ENCODE measurements around the gene PILRA. TPM values are rescaled to one million over a fixed set of nuclear protein-coding genes. Genes with fewer than 3 reads are reported as not detected.

PILRA gene
- total RNA-seq, 3 donors from 2014 or later = 4.3 to 9.9 (median 7.9) TPM

DNA sequence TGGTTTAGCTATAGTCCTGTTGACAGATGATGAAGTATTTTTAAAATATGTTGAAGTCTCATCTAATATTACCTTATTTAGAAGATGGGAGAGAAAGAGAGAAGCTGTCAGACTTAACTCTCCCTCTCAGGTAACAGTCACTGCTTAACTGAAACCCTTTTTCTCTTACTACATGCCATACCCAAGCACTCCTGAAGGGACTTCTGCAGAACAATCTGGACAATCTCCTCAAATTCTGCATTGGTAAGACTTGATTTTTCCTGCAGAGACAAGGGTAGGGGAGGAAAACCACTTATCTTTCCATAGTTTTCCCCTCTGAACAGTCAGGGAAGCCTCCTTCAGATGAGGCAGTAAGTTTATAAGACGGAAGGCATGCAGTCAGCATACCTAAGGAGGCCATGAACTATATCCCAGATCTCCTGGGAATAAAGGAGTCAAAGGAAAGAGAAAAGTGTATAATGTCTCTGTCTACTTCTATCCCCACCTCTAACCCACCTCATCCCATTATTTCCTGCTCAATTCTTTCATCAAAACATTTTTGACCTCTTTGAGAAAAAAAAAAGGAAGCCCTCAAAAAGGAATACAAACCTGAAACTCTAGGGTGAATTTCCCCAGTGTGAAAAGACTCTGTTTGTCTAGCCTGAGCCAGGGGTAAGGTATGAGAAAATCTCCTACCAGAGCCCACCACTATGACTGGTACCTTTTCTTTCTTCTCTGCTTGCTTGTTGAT, 45.8 kb downstream of the PILRA start:
- H3K9me3 ChIP-seq = no peaks in the 10 kb centered on the region
- intact Hi-C loops (cut with DNase I; ENCODE audit: low total_unique reads) = no loop called here
- no peak for TF ChIP-seq POLR2A (IDR thresholded peaks at IDR 0.05)
- TF ChIP-seq, protein P1, sequence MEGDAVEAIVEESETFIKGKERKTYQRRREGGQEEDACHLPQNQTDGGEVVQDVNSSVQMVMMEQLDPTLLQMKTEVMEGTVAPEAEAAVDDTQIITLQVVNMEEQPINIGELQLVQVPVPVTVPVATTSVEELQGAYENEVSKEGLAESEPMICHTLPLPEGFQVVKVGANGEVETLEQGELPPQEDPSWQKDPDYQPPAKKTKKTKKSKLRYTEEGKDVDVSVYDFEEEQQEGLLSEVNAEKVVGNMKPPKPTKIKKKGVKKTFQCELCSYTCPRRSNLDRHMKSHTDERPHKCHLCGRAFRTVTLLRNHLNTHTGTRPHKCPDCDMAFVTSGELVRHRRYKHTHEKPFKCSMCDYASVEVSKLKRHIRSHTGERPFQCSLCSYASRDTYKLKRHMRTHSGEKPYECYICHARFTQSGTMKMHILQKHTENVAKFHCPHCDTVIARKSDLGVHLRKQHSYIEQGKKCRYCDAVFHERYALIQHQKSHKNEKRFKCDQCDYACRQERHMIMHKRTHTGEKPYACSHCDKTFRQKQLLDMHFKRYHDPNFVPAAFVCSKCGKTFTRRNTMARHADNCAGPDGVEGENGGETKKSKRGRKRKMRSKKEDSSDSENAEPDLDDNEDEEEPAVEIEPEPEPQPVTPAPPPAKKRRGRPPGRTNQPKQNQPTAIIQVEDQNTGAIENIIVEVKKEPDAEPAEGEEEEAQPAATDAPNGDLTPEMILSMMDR (IDR thresholded peaks at IDR 0.05) = no peak
- no peak for TF ChIP-seq POLR2AphosphoS5 (IDR thresholded peaks at IDR 0.05)
- no peaks in the 10 kb centered on the region for H3K36me3 ChIP-seq
- DNase-seq (ENCODE audit: low spot score in 2 of 2) = no peak
- no peaks in the 10 kb centered on the region for H3K4me1 ChIP-seq
- no peak overlapping the region for H3K4me3 ChIP-seq
- H3K27me3 ChIP-seq = no peaks in the 10 kb centered on the region
- no peak overlapping the region for H3K27ac ChIP-seq

DNA sequence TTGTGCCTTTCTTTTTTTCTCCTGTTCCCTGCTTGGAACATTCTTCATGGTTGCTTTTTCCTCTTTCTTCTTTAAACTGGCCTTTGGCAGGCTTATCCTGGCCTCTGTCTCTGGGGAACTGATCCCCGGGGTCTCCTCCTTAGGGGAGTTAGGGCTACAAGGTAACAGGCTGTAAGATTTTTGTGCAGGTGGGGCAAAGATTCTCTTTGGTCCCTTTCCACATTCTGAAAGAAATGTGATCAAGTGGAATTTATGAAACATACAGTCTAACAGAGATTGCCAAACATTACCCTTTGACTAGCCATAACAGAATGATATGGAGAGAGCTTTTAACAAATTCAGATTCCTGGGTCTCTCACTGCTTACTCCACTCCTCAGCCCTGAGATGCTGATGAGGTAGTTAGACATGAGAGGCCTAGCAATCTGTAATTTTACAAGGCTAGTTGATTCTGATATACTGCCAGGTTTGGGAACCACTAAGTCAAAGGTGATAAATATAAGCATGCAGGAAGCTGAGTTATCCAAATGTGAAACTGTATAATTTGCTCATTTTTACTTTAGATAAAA, 46.5 kb downstream of the PILRA start:
- DNase-seq (ENCODE audit: low spot score in 2 of 2) = no peak
- Histone ChIP-seq H3K36me3 (no peaks in the 10 kb centered on the region), H3K27me3 (no peaks in the 10 kb centered on the region), H3K4me1 (no peaks in the 10 kb centered on the region), H3K4me3 (no peak overlapping the region), H3K9me3 (no peaks in the 10 kb centered on the region), H3K27ac (no peak overlapping the region)
- TF ChIP-seq, protein P1 (IDR thresholded peaks at IDR 0.05) = no peak
- TF ChIP-seq POLR2A (IDR thresholded peaks at IDR 0.05) = no peak
- no peak for TF ChIP-seq POLR2AphosphoS5 (IDR thresholded peaks at IDR 0.05)
- intact Hi-C loops (cut with DNase I; ENCODE audit: low total_unique reads) = no loop called here

DNA sequence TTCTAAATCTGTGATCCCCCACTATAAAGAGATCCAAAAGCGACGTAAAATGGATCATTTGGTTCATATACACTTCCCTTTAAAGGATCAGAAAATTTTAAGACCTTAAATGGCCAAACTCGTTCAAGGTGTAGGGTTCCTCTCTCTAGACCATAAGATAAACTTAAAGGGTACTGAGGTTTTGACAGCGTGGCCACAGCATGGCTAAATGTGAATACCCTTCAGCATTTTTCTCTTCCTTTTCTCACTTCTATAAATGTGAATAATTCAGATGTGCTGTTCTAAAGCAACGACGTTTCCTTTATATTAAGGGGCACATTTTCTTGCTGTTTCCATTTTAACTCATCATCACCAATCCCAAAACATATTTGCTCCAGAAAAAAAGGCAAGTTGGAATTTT, 50.0 kb downstream of the PILRA start:
- H3K36me3 ChIP-seq = no peaks in the 10 kb centered on the region
- no peak for DNase-seq (ENCODE audit: low spot score in 2 of 2)
- TF ChIP-seq, protein P1 (IDR thresholded peaks at IDR 0.05) = no peak
- no peak for TF ChIP-seq POLR2AphosphoS5 (IDR thresholded peaks at IDR 0.05)
- TF ChIP-seq POLR2A (IDR thresholded peaks at IDR 0.05) = no peak
- intact Hi-C loops (cut with DNase I; ENCODE audit: low total_unique reads) = no loop called here
- no peaks in the 10 kb centered on the region for H3K9me3 ChIP-seq
- H3K27me3 ChIP-seq = no peaks in the 10 kb centered on the region
- no peak overlapping the region for H3K27ac ChIP-seq
- no peak overlapping the region for H3K4me3 ChIP-seq
- no peaks in the 10 kb centered on the region for H3K4me1 ChIP-seq

DNA sequence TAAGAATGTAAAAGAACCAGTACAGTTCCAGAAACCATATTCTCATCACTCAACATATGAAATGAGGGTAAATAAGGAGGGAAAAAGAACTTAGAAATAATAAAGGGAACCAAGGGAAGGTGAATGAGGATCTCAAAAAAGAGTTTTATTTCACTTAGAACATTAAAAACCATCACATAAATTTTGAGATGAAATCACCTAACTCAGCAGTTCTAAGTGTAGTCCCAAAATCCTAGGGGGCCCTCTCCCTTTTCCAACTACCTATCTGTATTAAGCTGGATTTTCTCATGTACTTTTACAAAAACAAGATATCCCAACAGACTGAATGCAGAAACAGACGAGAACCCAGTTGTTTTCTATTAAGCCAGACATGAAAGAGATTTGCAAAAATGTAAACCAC, 52.1 kb downstream of the PILRA start:
- no peak overlapping the region for H3K4me3 ChIP-seq
- TF ChIP-seq, protein P1 (IDR thresholded peaks at IDR 0.05) = no peak
- TF ChIP-seq POLR2AphosphoS5 (IDR thresholded peaks at IDR 0.05) (no peak), POLR2A (IDR thresholded peaks at IDR 0.05) (no peak)
- H3K27ac ChIP-seq = no peak overlapping the region
- H3K9me3 ChIP-seq = no peaks in the 10 kb centered on the region
- intact Hi-C loops (cut with DNase I; ENCODE audit: low total_unique reads) = no loop called here
- H3K36me3 ChIP-seq = no peaks in the 10 kb centered on the region
- H3K4me1 ChIP-seq = no peaks in the 10 kb centered on the region
- no peaks in the 10 kb centered on the region for H3K27me3 ChIP-seq
- no peak for DNase-seq (ENCODE audit: low spot score in 2 of 2)

DNA sequence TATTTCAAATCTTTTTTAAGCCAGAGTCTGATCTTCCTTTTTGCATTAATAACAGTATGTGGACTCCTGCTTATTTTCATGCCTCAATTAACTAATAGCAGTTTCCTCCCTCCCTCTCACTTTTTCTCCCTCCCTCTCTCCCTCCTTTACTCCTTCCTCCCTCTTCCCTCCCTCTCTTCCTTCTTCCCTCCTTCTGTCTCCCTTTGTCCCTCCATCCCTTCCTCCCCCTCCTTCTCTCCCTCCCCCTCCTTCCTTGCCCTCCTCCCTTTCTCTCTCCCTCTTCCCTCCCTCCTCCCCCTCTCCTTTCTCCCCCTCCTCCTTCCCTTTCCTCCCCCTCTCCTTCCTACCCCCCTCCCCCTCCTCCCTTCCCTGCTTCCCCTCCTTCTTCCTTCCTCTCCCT, 53.2 kb downstream of the PILRA start:
- H3K36me3 ChIP-seq = no peaks in the 10 kb centered on the region
- intact Hi-C loops (cut with DNase I; ENCODE audit: low total_unique reads) = no loop called here
- H3K4me3 ChIP-seq = no peak overlapping the region
- no peaks in the 10 kb centered on the region for H3K9me3 ChIP-seq
- no peaks in the 10 kb centered on the region for H3K27me3 ChIP-seq
- no peak for DNase-seq (ENCODE audit: low spot score in 2 of 2)
- H3K27ac ChIP-seq = no peak overlapping the region
- TF ChIP-seq POLR2AphosphoS5 (IDR thresholded peaks at IDR 0.05) (no peak), POLR2A (IDR thresholded peaks at IDR 0.05) (no peak)
- TF ChIP-seq, protein P1 (IDR thresholded peaks at IDR 0.05) = no peak
- peaks cover 8 to 9% of the 10 kb centered on the region in 2 donors for H3K4me1 ChIP-seq
